GM19035 (cell line): ENCODE results near the gene MLLT1.

Source experiments
- ATAC-seq: cut with Tn5 transposase; IDR thresholded peaks from one replicate; pipeline ENCODE4 v1.9.1; 2021; ENCODE audit not compliant: unreplicated experiment

MLLT1 gene

DNA sequence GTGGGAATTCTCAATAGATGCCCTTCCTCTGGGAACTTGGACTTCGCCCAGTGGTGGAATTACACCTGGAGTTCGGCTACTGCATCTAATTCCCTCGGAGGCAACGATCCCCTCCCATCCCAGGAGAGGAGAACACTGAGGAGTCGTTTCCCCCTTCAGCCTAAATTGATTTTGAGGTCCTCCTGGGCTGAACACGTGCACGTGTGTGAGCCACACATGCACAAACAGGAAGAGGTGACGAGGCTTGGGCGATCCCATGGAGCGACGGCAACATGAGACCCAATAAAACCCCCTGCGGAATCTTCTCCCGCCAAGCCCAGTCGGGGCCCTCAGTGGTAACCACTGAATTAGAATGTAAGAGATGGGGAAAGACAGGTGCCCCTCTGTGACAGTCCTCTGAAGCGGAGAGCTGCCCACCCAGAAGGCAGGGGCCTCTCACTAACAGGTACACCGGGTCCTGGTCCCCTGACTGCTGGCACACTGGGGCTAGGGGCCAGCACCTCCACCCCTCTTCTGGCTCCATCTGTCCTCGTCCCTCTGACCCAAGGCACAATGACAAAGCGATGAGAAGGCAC is 4.5 kb downstream of the MLLT1 start:
- ATAC-seq: no peak

DNA sequence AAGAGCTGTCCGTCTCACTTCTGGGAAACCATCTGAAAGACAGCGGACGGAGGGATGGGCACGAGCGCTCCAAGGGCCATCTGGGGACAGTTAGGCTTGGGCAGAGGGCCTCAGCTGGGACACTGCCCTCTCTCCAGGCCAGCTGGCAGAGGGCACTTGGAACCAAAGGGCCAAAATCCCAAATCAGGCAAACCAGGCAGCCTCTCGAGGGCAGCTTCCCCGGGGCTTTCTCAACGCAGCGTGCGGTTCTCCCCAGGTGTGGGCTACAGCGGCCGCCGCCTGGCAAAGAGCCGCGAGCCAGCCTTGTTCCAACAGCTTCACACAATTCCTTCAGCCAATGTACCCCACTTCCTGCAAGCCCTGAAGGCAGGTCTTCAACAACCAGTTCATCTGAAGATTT is 5.0 kb downstream of the MLLT1 start:
- ATAC-seq: no peak

GRCh38 chr19:6273701-6274601 is 5.8 kb downstream of the MLLT1 start:
- no peak for ATAC-seq

- no peak for ATAC-seq
Measured at GRCh38 chr19:6272913-6273600, 6.7 kb downstream of the MLLT1 start.

GRCh38 chr19:6272411-6272791 is 7.4 kb downstream of the MLLT1 start:
- ATAC-seq: no peak

DNA sequence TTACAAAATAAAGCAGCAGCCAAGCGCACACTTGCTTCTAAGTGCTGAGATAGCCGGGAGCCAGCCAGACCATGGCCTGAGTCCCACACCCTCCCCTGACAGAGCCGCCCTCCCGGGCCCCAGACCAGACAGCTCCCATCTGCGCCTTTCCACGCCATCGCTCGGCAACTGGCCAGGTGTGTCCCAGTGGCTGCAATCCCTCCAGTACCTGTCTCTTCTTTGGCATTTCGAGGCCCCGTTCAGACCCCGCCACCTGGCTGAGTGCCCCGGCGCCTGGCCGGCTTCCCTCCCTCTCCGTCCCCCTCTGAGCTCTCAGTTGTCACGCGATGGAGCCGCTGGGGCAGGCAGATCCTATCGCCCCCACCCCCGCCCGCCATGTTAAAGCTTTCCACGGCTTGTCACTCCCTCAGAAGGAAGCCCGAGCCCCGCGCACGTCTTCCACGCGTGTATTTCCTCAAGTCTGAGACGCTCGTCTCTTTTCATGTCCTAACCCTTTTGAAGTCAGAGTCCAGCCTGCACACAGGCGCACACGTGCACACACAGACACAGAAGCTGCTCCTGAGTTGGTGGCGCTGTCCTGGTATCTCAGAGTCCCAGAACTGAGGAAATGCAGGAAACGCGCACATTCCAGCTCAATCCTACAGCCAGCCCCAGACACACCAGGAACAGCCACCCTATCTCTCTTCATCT is 7.9 kb downstream of the MLLT1 start:
- ATAC-seq: no peak

DNA sequence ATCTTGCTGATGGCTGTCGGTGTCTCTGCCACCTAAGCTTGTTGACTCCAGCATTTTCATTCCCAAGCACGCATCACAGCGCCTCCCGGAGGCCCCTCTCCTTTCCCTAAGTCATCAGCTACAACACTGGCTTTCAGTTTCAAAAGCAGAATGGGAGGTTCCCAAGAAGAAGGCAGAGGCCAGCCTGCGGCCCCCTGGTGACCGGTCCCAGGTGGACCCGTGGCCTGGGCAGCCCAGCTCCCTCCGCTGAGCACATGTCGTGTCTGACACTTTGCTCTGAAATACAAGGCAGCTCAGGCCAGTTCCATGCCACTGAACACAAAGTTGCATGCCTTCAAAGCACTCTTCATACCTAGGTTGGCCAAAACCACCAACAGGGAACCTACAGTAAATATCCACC is 8.5 kb downstream of the MLLT1 start:
- ATAC-seq: no peak

DNA sequence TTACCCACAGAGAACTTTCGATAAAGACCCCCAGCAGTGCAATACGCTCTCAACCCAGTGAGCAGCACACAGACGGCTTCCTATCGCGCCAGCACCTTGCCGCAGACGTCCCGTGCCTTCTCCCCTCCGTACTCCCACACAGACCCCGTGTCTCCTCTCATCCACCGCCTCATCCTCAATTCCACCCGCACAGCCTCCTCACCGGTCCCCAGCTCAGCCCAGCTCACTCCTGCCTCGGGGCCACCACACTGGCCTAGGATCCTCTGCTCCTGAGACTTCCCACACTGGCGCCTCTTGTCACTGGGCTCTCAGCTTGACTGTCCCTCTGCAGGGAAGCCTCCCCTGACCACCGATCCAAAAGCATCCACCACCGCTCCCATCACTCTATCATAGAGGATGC is 9.0 kb downstream of the MLLT1 start:
- ATAC-seq: no peak

GRCh38 chr19:6270076-6270745 is 9.6 kb downstream of the MLLT1 start:
- ATAC-seq: no peak

GRCh38 chr19:6269101-6269886 is 10.5 kb downstream of the MLLT1 start:
- no peak for ATAC-seq

GRCh38 chr19:6268382-6268771 is 11.4 kb downstream of the MLLT1 start:
- no peak for ATAC-seq

DNA sequence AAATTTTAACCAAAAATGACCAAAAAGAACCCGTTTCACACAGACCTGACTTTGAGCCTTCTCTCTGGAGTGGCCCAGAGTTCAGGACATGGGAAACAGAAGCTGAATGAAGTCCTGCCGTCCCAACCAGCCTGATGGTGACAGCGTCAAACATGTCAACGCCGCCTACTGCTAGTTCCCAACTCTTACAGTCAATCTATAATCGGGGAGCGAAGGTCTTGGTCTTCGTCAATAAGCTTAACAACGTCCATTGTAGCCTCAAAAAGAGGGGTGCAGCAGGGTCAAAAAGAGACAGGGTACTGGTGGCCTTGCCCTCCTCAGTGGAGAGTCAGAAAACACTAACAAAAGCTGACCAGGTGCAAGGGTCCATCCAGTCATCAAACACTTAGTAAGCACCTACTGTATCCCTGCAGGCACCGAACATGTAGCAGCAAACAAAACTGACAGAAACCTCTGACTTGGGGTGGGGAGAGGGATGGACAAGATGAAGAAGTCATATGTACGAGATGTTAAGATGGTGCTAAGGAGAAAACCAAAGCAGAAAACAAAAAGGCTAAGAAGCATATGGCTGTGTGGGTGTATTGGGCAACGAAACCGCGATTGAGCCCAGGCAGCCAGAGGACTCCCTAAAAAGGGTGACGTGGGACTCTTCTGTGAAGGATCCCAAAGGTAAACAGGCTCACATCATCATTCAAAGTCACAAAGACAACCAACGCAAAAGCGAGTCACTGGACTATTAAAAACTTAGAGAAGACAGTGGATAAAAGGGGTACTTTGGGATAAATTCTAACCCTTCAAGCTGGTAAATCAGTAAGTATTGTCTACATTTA is 12.0 kb downstream of the MLLT1 start:
- ATAC-seq: no peak

DNA sequence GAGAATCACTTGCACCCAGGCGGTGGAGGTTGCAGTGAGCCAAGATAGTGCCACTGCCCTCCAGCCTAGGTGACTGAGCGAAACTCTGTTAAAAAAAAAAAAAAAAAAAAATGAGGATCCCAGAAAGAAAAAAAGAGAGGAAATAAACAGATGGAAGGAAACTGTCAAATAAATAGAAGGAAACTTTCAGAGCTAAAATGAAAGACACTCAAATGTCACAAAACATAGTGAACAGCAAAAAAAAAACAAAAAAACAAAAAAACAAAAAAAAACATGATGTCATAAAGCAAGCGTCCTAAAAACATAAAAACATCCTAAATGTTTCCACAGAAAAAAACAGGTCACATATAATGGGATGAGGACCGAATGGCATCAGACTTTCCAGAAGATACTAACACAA is 15.0 kb downstream of the MLLT1 start:
- ATAC-seq: no peak

GRCh38 chr19:6263735-6264444 is 15.9 kb downstream of the MLLT1 start:
- ATAC-seq: no peak

DNA sequence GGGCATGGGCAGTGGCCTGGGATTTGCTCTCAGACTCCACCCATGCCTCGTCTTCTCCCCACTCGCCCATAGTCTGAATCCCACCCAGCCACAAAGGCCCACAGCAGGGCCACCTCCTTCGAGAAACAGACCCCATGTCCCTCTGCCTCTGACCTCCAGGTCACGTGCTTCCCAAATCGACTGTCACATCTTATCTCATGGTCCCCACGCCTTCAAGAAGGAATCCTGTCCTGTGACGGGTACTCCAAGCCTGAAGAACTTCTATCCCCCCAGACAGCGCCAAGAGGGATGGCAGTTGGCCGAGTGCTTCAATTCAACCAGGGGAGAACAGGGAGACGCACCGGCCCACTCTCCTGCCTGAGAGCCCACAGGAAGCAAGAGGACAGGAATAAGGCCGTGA is 16.5 kb downstream of the MLLT1 start:
- no peak for ATAC-seq

- ATAC-seq: no peak
Measured at GRCh38 chr19:6262519-6262918, 17.3 kb downstream of the MLLT1 start.

DNA sequence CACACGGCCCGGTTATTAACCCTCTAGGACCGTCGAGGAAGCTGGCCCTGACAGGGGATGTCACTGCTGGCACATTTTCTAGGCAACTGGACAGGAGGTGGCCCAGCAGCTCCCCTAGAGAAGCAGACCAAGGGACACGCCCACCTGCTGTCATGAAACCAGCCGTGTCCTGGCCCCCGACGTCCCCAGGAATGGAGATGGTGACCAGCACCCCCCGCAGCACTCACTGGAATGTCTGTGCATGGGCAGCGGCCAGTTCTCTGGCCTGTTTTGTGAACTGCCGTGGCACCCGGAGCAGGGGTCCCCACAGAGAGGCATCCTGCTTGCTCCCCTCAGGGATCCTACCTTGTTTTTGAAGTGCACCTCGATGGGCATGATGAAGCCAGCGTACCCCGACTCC is 17.9 kb downstream of the MLLT1 start:
- ATAC-seq: no peak

DNA sequence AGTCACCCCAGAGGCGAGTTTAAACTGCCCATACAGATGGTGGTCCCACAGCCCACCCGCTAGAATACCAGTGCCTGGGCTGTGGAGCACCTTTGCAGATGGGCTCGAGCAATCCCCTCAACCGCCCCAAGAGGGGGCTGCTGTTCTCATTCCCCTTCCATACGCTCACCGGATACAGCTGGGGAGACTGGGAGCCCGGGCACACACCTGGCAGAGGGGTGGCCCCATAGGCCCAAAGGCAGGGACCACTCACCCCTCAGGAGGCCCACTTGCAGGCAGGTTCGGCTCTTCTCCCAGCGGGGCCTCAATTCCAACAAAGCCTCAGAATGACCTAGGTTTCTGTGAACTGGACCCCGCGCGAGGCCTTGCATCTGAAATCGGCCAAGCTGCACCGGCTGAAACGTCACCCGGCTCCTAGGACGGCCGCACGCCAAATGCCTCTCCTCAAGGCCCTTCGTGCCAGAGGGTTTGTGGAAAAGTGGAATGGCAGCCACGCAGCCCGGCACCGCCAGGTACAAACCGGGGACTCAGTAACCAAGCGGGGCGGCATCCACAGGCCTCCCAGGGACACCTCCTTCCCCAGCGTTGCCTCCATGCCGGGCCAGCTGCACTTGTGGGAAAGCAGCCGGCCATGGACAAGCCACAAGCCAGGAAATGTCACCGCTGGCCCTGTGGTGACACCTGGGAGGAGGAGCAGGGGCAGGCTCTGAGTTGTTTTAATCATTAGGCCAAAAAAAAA is 18.7 kb downstream of the MLLT1 start:
- ATAC-seq: no peak
